ENCODE data around the gene GPT2. TPM values are rescaled to one million over a fixed set of nuclear protein-coding genes. Genes with fewer than 3 reads are reported as not detected.
"Not testable (repeated sequence)": the region's sequence is repeated elsewhere in the genome, so short reads cannot be mapped to it uniquely, and the experiment has no call there.

The GPT2 gene
- total RNA-seq, 4 donors from 2014 or later = 57.5 to 138 (median 105) TPM

DNA sequence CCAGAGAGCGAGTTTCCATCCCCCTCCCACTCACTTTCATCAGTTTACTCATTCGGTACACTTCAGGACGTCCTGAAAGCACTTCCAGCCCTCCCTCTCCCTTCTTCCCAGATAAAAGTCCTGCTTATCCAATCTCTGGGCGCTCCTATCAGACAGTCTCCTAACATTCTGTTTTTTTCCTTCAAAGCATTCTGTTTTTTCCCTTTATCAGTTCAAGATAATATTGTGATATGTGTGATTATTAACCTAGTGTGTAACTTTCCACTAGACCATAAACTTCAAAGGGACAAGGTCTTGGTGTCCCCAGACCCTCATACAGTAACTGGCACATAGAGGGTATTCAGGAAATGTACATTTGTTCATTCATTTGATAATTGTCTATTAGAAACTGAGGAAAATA lies 28.8 kb upstream of the GPT2 start:
- ATAC-seq (ENCODE audit: low FRiP score) = no peak
- DNase-seq (ENCODE audit: low spot score) = no peak
- TF ChIP-seq, protein P1, sequence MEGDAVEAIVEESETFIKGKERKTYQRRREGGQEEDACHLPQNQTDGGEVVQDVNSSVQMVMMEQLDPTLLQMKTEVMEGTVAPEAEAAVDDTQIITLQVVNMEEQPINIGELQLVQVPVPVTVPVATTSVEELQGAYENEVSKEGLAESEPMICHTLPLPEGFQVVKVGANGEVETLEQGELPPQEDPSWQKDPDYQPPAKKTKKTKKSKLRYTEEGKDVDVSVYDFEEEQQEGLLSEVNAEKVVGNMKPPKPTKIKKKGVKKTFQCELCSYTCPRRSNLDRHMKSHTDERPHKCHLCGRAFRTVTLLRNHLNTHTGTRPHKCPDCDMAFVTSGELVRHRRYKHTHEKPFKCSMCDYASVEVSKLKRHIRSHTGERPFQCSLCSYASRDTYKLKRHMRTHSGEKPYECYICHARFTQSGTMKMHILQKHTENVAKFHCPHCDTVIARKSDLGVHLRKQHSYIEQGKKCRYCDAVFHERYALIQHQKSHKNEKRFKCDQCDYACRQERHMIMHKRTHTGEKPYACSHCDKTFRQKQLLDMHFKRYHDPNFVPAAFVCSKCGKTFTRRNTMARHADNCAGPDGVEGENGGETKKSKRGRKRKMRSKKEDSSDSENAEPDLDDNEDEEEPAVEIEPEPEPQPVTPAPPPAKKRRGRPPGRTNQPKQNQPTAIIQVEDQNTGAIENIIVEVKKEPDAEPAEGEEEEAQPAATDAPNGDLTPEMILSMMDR (IDR thresholded peaks at IDR 0.05) = no peak

DNA sequence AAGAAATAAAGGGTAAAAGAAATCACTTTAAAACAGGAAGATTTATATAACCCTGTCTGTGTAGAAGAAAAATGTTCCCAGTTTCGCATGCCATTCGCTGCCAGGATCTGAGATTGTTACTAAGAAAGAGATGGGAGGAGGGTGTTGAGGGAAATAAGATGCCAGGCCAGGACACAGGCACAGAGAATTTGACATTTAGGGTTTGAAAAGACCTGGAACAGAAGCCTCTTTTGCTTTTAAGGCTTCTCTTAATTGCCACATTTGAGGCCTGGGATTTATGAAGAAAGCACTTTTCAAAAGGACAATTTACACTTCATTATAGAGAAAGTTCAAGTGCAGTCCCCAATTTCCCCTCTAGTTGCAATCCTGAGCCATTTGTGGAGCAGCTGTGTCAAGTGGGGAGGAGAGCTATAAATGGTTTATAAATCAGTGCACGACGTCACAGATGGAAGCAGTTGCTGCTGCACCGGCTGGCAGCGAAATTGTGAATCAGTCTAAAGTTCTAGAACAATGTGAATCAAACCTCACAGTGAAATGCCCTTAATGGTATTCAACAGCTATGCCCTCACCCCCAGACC lies 26.7 kb upstream of the GPT2 start:
- ATAC-seq (ENCODE audit: low FRiP score) (no peak), DNase-seq (ENCODE audit: low spot score) (no peak)
- TF ChIP-seq, protein P1 (IDR thresholded peaks at IDR 0.05) = no peak

DNA sequence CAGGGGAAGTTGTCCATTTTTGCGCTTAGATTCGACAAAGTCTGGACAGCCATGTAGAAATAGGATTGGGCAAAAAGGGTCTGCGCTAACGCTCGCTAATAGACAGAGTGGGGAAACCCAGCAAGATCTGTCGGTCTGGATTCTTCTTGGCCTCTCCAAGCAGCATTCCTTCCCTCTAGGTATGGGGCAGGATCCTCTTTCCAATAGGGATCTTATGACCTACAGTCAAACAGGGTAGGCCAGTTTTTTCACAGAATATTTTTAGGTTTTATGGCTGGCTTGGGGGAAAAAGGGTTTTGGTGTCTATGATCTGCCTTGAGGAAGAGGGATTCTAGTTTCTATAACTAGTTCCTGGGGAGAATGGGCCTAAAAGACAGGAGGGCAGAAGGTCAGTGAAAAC lies 26.0 kb upstream of the GPT2 start:
- no peak for DNase-seq (ENCODE audit: low spot score)
- TF ChIP-seq, protein P1 (IDR thresholded peaks at IDR 0.05) = no peak

GRCh38 chr16:46859719-46860152 lies 24.4 kb upstream of the GPT2 start:
- TF ChIP-seq, protein P1 (IDR thresholded peaks at IDR 0.05) = no peak
- DNase-seq (ENCODE audit: low spot score) (no peak), ATAC-seq (ENCODE audit: low FRiP score) (no peak)

More for the DNA sequence above, 26.0 kb upstream of the GPT2 start:
- ATAC-seq (ENCODE audit: low FRiP score) = no peak

GRCh38 chr16:46862555-46863447 lies 21.4 kb upstream of the GPT2 start:
- no peak for ATAC-seq (ENCODE audit: low FRiP score)
- DNase-seq (ENCODE audit: low spot score) = no peak
- TF ChIP-seq, protein P1 (IDR thresholded peaks at IDR 0.05) = no peak

DNA sequence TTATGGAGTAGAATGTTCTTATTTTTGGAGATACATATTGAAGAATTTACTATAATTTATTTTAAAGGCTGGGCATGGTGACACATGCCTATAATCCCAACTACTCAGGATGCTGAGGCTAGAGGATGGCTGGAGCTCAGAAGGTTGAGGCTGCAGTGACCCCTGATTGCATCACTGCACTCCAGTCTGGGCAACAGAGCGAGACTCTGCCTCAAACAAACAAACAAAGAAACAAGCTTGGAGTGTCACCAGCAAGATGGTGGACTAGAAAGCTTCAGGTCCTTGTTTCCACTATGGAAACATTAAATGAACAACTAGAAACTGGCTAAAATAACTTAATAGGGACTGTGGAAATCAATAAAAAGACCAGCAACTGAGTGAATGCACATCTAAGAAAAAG lies 17.9 kb upstream of the GPT2 start:
- no peak for DNase-seq (ENCODE audit: low spot score)
- TF ChIP-seq, protein P1 (IDR thresholded peaks at IDR 0.05) = no peak
- no peak for ATAC-seq (ENCODE audit: low FRiP score)

DNA sequence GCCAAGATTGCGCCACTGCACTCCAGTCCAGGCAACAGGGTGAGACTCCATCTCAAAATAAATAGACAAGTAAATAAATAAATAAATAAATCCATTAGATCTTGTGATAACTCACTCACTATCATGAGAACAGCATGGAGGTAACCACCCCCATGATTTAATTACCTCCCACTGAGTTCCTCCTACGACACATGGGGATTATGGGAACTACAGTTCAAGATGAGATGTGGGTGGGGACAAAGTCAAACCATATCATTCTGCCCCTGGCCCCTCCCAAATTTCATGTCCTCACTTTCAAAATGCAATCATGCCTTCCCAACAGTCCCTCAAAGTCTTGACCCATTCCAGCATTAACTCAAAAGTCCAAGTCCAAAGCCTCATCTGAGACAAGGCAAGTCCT lies 16.7 kb upstream of the GPT2 start:
- ATAC-seq (ENCODE audit: low FRiP score); DNase-seq (ENCODE audit: low spot score): not testable (repeated sequence)

- not testable (repeated sequence) for ATAC-seq (ENCODE audit: low FRiP score); DNase-seq (ENCODE audit: low spot score)
Observed at GRCh38 chr16:46868891-46869290, 15.3 kb upstream of the GPT2 start.

Data from omental fat pad (tissue), 4 donors.